T-helper 1 cell treated with Interleukin-12 subunit alpha and Interleukin-12 subunit beta and Interleukin-4 antibody, amounts not matched to agents 30 μg/mL and 1 μg/mL, for 36 hours (primary cell): Measurements from ENCODE around the gene MAST3.

Source experiments
- H3K27ac Mint-ChIP-seq: one replicate; pipeline ENCODE4 v1.8.0; 2021; ENCODE audit warnings: mild to moderate bottlenecking, mixed read lengths
- H3K27me3 Mint-ChIP-seq: one replicate; pipeline ENCODE4 v1.8.0; 2021; ENCODE audit warnings: low read depth, mixed read lengths
- H3K36me3 Mint-ChIP-seq: one replicate; pipeline ENCODE4 v1.8.0; 2021; ENCODE audit warnings: low read depth, mixed read lengths
- H3K4me1 Mint-ChIP-seq: one replicate; pipeline ENCODE4 v1.8.0; 2021; ENCODE audit warnings: low read depth, mixed read lengths
- H3K4me3 Mint-ChIP-seq: one replicate; pipeline ENCODE4 v1.8.0; 2021; ENCODE audit warnings: mild to moderate bottlenecking, moderate library complexity, mixed read lengths
- H3K9me3 Mint-ChIP-seq: one replicate; pipeline ENCODE4 v1.8.0; 2021; ENCODE audit warnings: mixed read lengths

Gene MAST3

GRCh38 chr19:18160971-18161635, 63.5 kb downstream of the MAST3 start:
- H3K4me3 Mint-ChIP-seq = no peak overlapping the region
- H3K27ac Mint-ChIP-seq = no peak overlapping the region
- H3K27me3 Mint-ChIP-seq = no peaks in the 10 kb centered on the region
- H3K9me3 Mint-ChIP-seq = no peaks in the 10 kb centered on the region
- H3K36me3 Mint-ChIP-seq = peaks cover 14% of the 10 kb centered on the region
- peaks cover 7% of the 10 kb centered on the region for H3K4me1 Mint-ChIP-seq

- H3K9me3 Mint-ChIP-seq = no peaks in the 10 kb centered on the region
- H3K27me3 Mint-ChIP-seq = no peaks in the 10 kb centered on the region
- peaks cover 4% of the 10 kb centered on the region for H3K4me1 Mint-ChIP-seq
- H3K36me3 Mint-ChIP-seq = peaks cover 10% of the 10 kb centered on the region
- H3K27ac Mint-ChIP-seq = no peak overlapping the region
- H3K4me3 Mint-ChIP-seq = no peak overlapping the region
Observed at GRCh38 chr19:18161636-18162002, 64.0 kb downstream of the MAST3 start.

- no peaks in the 10 kb centered on the region for H3K9me3 Mint-ChIP-seq
- H3K4me1 Mint-ChIP-seq = peaks cover 6% of the 10 kb centered on the region
- peaks cover 17% of the 10 kb centered on the region for H3K36me3 Mint-ChIP-seq
Observed at GRCh38 chr19:18164072-18164471, 66.5 kb downstream of the MAST3 start.

GRCh38 chr19:18165794-18166544, 68.4 kb downstream of the MAST3 start:
- Mint-ChIP-seq H3K36me3 (peaks cover 20% of the 10 kb centered on the region), H3K4me3 (no peak overlapping the region), H3K9me3 (no peaks in the 10 kb centered on the region), H3K4me1 (peaks cover 2% of the 10 kb centered on the region), H3K27ac (no peak overlapping the region), H3K27me3 (no peaks in the 10 kb centered on the region)

More at GRCh38 chr19:18164072-18164471, 66.5 kb downstream of the MAST3 start:
- Mint-ChIP-seq H3K27me3 (no peaks in the 10 kb centered on the region), H3K4me3 (no peak overlapping the region), H3K27ac (no peak overlapping the region)

- no peak overlapping the region for H3K4me3 Mint-ChIP-seq
- H3K36me3 Mint-ChIP-seq = peaks cover 20% of the 10 kb centered on the region
- H3K4me1 Mint-ChIP-seq = peaks cover 2% of the 10 kb centered on the region
- no peak overlapping the region for H3K27ac Mint-ChIP-seq
- no peaks in the 10 kb centered on the region for H3K27me3 Mint-ChIP-seq
- no peaks in the 10 kb centered on the region for H3K9me3 Mint-ChIP-seq
Observed at GRCh38 chr19:18167011-18167410, 69.4 kb downstream of the MAST3 start.

- Mint-ChIP-seq H3K4me3 (no peak overlapping the region), H3K27me3 (no peaks in the 10 kb centered on the region), H3K9me3 (no peaks in the 10 kb centered on the region), H3K4me1 (peaks cover 7% of the 10 kb centered on the region), H3K27ac (peak overlapping the region; percentile 36), H3K36me3 (peaks cover 19% of the 10 kb centered on the region)
Observed at GRCh38 chr19:18167975-18168645, 70.5 kb downstream of the MAST3 start.

GRCh38 chr19:18168673-18169381, 71.2 kb downstream of the MAST3 start:
- Mint-ChIP-seq H3K36me3 (peaks cover 15% of the 10 kb centered on the region), H3K4me3 (no peak overlapping the region), H3K4me1 (peaks cover 9% of the 10 kb centered on the region), H3K9me3 (no peaks in the 10 kb centered on the region), H3K27ac (no peak overlapping the region), H3K27me3 (no peaks in the 10 kb centered on the region)

- no peak overlapping the region for H3K27ac Mint-ChIP-seq
- no peak overlapping the region for H3K4me3 Mint-ChIP-seq
- H3K4me1 Mint-ChIP-seq = peaks cover 20% of the 10 kb centered on the region
- H3K27me3 Mint-ChIP-seq = no peaks in the 10 kb centered on the region
- H3K36me3 Mint-ChIP-seq = peaks cover 17% of the 10 kb centered on the region
- no peaks in the 10 kb centered on the region for H3K9me3 Mint-ChIP-seq
Observed at GRCh38 chr19:18170714-18171255, 73.2 kb downstream of the MAST3 start.

GRCh38 chr19:18171605-18172327, 74.2 kb downstream of the MAST3 start:
- no peak overlapping the region for H3K4me3 Mint-ChIP-seq

GRCh38 chr19:18172331-18173053, 74.9 kb downstream of the MAST3 start:
- peak overlapping the region; percentile 63 for H3K4me3 Mint-ChIP-seq
- peaks cover 22% of the 10 kb centered on the region for H3K36me3 Mint-ChIP-seq
- peaks cover 23% of the 10 kb centered on the region for H3K4me1 Mint-ChIP-seq
- H3K27me3 Mint-ChIP-seq = no peaks in the 10 kb centered on the region
- H3K27ac Mint-ChIP-seq = peak overlapping the region; percentile 62
- no peaks in the 10 kb centered on the region for H3K9me3 Mint-ChIP-seq

More at GRCh38 chr19:18171605-18172327, 74.2 kb downstream of the MAST3 start:
- no peaks in the 10 kb centered on the region for H3K27me3 Mint-ChIP-seq
- peaks cover 21% of the 10 kb centered on the region for H3K36me3 Mint-ChIP-seq
- H3K27ac Mint-ChIP-seq = no peak overlapping the region
- H3K9me3 Mint-ChIP-seq = no peaks in the 10 kb centered on the region
- peaks cover 23% of the 10 kb centered on the region for H3K4me1 Mint-ChIP-seq

- Mint-ChIP-seq H3K4me1 (peaks cover 23% of the 10 kb centered on the region), H3K27me3 (no peaks in the 10 kb centered on the region), H3K4me3 (peak overlapping the region; percentile 90)
Observed at GRCh38 chr19:18173054-18173571, 75.5 kb downstream of the MAST3 start.

GRCh38 chr19:18173572-18174288, 76.2 kb downstream of the MAST3 start, which contains the start of gene IFI30:
IFI30 (plus strand) TSS chr19:18173813; CDS start chr19:18173842, 29 bp downstream.
- Mint-ChIP-seq H3K4me1 (peaks cover 20% of the 10 kb centered on the region), H3K27me3 (no peaks in the 10 kb centered on the region), H3K4me3 (peak within 1 kb of the TSS; percentile 90), H3K27ac (peak within 1 kb of the TSS; percentile 85), H3K36me3 (peaks cover 20% of the 10 kb centered on the region), H3K9me3 (no peaks in the 10 kb centered on the region)

More at GRCh38 chr19:18173054-18173571, 75.5 kb downstream of the MAST3 start:
- peaks cover 20% of the 10 kb centered on the region for H3K36me3 Mint-ChIP-seq
- no peaks in the 10 kb centered on the region for H3K9me3 Mint-ChIP-seq
- peak overlapping the region; percentile 69 for H3K27ac Mint-ChIP-seq
